SH-SY5Y (cell line): Measurements from ENCODE around the gene GREB1.

Experiments
- GATA2 ChIP-seq: IDR thresholded peaks from 2 replicates; pipeline ENCODE4 v1.6.1; 2011; ENCODE audit warnings: mild to moderate bottlenecking, low read depth, low read length
- GATA3 ChIP-seq: IDR thresholded peaks from 2 replicates; pipeline ENCODE4 v1.6.1; 2011; ENCODE audit warnings: low read depth, mild to moderate bottlenecking, low read length, moderate library complexity

DNA sequence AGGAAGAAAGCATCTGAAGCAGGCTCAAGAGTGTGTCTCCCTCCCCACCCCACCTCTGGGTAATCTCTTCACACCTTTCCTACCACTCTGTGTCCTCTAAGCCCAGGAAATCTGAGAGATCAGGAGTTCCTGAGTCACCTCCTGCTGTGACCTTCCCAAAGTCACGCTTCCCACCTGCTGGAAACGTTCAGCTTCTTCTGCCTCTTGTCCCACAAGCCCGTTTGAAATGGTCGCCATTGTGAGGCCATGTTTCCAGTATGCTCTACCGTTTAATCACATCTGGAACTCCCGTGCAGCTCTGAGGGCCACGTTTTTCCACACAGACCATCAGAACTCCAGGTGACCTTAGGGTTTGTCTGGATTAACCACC is 25.9 kb downstream of the GREB1 start:
- no peak for TF ChIP-seq GATA3
- TF ChIP-seq GATA2 = no peak
